ENCODE results near the gene SLC29A1. TPM values are rescaled to one million over a fixed set of nuclear protein-coding genes. Genes with fewer than 3 reads are reported as not detected.
A peak's percentile ranks its signal among the peaks of the same experiment; 100 is the strongest.

Gene SLC29A1
- total RNA-seq, 1 donor = 23.6 TPM

DNA sequence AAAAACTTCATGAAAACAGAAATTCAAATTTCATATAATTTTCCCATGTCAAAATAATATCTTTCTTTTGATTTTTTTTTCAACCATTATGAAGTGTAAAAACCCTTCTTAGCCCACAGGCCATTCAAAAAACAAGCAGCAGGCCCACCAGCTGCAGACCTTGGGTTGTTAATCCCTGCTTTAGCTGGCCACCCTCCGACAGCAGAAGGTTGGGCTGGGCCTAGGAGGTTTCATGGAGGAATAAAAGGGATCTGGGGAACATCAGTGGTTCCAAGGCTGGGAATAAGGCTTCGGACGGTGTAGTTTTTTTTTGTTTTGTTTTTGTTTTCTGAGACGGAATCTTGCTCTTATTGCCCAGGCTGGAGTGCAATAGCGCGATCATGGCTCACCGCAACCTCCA is 19.9 kb downstream of the SLC29A1 start:
- TF ChIP-seq, protein P1, sequence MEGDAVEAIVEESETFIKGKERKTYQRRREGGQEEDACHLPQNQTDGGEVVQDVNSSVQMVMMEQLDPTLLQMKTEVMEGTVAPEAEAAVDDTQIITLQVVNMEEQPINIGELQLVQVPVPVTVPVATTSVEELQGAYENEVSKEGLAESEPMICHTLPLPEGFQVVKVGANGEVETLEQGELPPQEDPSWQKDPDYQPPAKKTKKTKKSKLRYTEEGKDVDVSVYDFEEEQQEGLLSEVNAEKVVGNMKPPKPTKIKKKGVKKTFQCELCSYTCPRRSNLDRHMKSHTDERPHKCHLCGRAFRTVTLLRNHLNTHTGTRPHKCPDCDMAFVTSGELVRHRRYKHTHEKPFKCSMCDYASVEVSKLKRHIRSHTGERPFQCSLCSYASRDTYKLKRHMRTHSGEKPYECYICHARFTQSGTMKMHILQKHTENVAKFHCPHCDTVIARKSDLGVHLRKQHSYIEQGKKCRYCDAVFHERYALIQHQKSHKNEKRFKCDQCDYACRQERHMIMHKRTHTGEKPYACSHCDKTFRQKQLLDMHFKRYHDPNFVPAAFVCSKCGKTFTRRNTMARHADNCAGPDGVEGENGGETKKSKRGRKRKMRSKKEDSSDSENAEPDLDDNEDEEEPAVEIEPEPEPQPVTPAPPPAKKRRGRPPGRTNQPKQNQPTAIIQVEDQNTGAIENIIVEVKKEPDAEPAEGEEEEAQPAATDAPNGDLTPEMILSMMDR (IDR thresholded peaks at IDR 0.05; ENCODE audit: insufficient read depth, low read length) = no peak
- no peak overlapping the region for H3K4me3 ChIP-seq (ENCODE audit: low read depth, low read length)
- no peak for DNase-seq (ENCODE audit: low read depth)

DNA sequence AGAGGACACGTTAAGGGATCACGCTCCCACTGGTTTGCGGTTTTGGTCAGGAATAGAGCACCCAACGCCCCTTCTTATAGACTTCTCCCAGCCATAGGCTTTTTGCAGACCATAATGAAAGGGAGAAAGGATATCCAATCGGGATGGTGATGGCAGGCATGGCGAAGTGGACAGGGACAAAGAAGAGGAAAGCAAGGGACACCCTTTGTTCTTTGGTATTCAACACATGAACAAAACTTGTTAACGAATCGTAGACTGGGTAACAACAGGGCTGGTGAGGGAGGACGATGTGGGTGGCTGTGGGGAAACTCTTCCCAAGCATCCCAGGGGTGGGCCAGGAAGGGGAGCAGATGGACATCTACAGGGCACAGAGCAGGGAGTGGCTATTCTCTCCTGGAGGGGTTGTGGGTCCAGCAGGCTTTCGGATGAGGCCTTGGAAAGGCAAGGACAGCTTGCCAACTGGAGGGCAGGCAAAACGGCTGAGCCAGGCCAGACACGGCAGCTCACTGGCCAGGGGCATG is 22.1 kb downstream of the SLC29A1 start:
- TF ChIP-seq, protein P1 (IDR thresholded peaks at IDR 0.05; ENCODE audit: insufficient read depth, low read length) = no peak
- H3K4me3 ChIP-seq (ENCODE audit: low read depth, low read length) = peak overlapping the region; percentile 79
- no peak for DNase-seq (ENCODE audit: low read depth)

DNA sequence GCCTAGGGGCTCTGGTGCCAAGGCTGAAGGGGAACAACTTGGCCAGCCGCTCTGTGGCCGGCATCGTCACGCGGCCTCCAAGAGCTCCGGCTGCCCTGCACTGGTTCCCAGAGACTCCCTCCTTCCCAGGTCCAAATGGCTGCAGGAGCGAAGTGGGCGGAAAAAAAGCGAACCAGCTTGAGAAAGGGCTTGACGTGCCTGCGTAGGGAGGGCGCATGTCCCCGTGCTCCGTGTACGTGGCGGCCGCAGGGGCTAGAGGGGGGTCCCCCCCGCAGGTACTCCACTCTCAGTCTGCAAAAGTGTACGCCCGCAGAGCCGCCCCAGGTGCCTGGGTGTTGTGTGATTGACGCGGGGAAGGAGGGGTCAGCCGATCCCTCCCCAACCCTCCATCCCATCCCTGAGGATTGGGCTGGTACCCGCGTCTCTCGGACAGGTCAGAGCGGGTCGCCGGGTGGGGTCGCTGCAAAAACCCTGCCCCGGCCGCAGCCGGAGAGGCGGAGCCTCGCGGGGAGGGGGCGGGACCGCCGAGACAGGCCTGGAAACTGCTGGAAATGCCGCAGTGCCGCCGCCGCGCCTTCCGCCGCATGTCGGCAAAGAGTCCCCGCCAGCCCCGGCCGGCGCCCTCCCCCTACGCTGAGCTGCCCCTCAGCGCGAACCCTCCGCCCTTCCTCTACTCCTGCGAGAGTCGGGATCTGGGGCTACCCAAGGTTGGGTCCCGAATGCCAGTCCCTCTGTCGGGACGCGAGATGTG is 22.7 kb downstream of the SLC29A1 start:
- H3K4me3 ChIP-seq (ENCODE audit: low read depth, low read length) = peak overlapping the region; percentile 79
- DNase-seq (ENCODE audit: low read depth) = peak; percentile 76
- TF ChIP-seq, protein P1 (IDR thresholded peaks at IDR 0.05; ENCODE audit: insufficient read depth, low read length) = peak; percentile 16

- TF ChIP-seq, protein P1 (IDR thresholded peaks at IDR 0.05; ENCODE audit: insufficient read depth, low read length) = no peak
- DNase-seq (ENCODE audit: low read depth) = peak; percentile 98
- H3K4me3 ChIP-seq (ENCODE audit: low read depth, low read length) = peak within 1 kb of the TSS; percentile 79
These were observed 23.4 kb downstream of the SLC29A1 start, which contains the start of gene HSP90AB1 for GRCh38 chr6:44246663-44247337. HSP90AB1 (plus strand) TSS chr6:44247101; CDS start chr6:44248630, 1,529 bp downstream.

DNA sequence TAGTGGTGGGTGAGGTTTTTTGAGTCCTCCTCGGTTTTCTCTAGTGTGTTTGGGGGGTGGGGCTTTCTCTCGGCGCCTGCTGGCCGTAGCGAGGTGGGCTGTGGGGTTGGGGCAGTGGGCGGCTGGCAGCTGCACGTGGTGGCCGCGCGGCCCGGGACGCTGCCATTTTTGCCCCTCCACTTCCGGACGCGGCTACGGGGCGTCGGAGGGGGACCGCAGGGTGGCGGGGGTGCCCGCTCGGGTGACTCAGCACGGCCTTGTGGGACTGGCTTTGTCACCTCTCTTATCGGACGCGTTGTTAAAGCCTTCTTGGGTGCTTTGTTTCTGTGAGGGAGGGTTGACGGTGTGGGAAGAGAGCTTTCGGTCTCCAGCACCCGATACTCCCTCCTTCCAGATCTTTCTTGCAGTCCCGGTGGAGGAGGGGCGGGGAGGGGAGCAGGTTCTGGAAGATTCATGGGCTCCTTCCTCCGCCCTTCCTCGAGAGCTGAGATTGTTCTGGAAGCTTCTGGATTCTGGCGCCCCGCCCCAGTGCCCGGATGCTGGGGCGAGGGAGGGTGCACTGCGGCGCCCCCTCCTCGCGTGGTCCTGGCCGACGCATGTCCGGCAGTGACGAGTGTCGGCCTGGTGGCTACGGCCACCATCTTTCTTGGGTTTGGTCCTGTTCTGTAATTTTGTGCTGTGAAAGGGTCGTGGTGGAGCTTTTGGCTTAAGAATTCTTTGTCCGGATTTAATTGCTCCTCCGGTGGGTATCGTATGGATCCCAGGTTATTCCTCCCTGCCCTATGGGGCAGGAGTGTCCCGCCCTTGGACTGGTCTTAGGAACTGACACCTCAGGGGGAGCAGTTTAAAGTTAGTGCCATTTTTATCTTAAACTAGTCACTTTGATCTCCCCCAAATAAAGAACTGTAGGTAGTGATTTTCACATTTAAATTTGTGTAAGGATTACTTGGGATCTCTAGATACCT is 24.2 kb downstream of the SLC29A1 start:
- peak overlapping the region; percentile 79 for H3K4me3 ChIP-seq (ENCODE audit: low read depth, low read length)
- TF ChIP-seq, protein P1 (IDR thresholded peaks at IDR 0.05; ENCODE audit: insufficient read depth, low read length) = no peak
- peak; percentile 53 for DNase-seq (ENCODE audit: low read depth)

GRCh38 chr6:44248579-44248978 is 25.2 kb downstream of the SLC29A1 start:
- no peak for DNase-seq (ENCODE audit: low read depth)

More at GRCh38 chr6:44248579-44248978, 25.2 kb downstream of the SLC29A1 start:
- H3K4me3 ChIP-seq (ENCODE audit: low read depth, low read length) = peak overlapping the region; percentile 79
- TF ChIP-seq, protein P1 (IDR thresholded peaks at IDR 0.05; ENCODE audit: insufficient read depth, low read length) = no peak

Measured in fibroblast of the aortic adventitia (primary cell).